SK-N-MC (cell line): ENCODE results near the gene MT1E.

ENCODE experiments used
- EZH2 ChIP-seq: fragments of 200-600 bp; sonication (generic); IDR thresholded peaks from one replicate; pipeline ENCODE4 v1.6.1; 2017; ENCODE audit warnings: antibody characterized with exemption
- FOXP2 ChIP-seq: optimal IDR thresholded peaks from 2 replicates; pipeline ENCODE3; 2011; ENCODE audit warnings: mild to moderate bottlenecking, moderate library complexity; ENCODE audit not compliant: insufficient read depth; ENCODE audit errors: extremely low read length, control extremely low read depth
- POLR2AphosphoS5 ChIP-seq: IDR thresholded peaks from 2 replicates; pipeline ENCODE4 v1.6.1; 2012; ENCODE audit warnings: mild to moderate bottlenecking, low read depth, low read length, borderline replicate concordance

DNA sequence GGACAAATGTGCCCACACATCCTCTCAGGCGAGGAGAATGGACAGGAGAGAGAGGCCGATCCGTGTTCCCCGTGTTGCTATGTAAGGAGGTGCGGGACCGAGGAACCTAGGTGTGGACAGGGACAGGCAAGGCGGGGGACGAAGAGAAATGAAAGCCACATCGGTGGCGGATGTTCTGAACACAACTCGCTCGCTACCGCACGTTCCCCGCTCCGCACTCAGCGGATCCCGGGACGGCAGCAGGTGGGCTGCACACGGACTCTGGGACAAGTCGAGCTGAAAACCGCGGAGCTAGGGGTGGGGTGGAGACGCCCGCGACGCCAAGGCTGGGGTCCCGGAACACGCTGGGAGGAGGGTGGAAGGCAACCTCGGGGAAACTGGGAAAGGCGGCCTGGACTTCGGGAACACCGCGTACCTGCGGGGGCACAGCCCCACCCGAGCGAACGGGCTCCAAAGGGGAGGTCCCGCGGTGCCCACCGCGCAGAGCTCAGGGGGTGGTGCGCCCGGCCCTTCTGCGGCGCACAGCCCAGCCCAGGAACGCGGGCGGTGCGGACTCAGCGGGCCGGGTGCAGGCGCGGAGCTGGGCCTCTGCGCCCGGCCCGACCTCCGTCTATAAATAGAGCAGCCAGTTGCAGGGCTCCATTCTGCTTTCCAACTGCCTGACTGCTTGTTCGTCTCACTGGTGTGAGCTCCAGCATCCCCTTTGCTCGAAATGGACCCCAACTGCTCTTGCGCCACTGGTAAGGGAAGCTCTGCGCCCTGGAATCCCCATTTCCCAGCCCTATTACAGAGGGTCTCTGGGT, at the start of gene MT1E:
- TF ChIP-seq EZH2 (no peak), POLR2AphosphoS5 (no peak), FOXP2 (no peak)
